ENCODE data around the gene SULT4A1.
"Not testable (repeated sequence)": the region's sequence is repeated elsewhere in the genome, so short reads cannot be mapped to it uniquely, and the experiment has no call there.

Gene SULT4A1

DNA sequence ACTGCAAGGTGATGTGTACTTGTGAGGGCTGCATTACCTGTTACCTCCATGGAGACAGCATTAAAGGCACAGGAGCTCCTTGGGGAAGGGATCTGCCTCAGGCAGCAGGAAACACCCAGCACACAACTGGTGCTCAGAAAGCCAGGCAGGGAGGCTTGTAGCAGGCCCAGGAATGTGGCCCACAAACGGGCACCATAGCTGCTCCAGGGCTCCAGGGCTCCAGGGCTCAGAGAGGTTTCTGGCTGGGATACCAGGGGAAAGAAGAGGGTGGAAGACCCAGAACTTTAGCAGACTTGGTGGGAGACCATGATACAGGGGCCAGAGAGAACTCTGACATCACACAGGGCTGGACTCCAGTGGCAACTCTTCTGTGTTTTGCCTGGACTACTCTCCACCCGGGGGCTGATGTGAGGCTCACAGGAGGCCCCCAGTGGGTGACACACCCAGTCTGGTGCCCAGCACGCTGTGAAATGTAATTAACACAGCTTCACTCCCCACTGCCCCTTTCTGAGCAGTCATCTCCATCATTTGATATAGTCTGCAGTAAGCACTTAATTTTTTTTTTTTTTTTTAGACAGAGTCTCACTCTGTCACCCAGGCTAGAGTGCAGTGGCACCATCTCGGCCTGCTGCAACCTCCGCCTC, 14.7 kb upstream of the SULT4A1 start:
- Histone ChIP-seq H3K36me3 (ENCODE audit: insufficient read depth, low read length) (no peaks in the 10 kb centered on the region), H3K4me3 (no peak overlapping the region), H3K27ac (no peak overlapping the region), H3K9me3 (ENCODE audit: low read depth, low read length) (no peaks in the 10 kb centered on the region), H3K9ac (ENCODE audit: insufficient read length) (no peak overlapping the region)
- DNase-seq (ENCODE audit: low read depth, low spot score) = no peak
- TF ChIP-seq FOXP2 (optimal IDR thresholded peaks at IDR 0.05; ENCODE audit: control extremely low read depth, extremely low read length, insufficient read depth) = no peak
- TF ChIP-seq POLR2AphosphoS5 (IDR thresholded peaks at IDR 0.05; ENCODE audit: borderline replicate concordance, low read depth, low read length) = no peak
- no peak for TF ChIP-seq EZH2 (IDR thresholded peaks at IDR 0.05)

DNA sequence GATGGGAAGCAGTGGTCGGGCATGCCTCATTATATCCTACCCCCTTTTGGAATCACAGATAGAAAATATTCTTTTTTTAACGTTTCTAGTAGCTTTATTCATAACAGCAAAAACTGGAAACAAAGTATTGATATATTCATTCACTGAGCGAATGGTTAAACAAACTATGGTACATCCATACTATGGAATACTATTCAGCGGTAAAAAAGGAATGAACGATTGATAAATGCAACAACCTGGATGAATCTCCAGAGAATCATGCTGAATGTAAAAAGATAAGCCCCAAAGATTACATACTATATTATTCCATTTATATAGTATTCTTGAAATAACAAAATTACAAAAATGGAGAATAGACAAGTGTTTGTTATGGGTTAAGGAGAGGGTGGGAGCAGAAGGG, 7.5 kb upstream of the SULT4A1 start:
- TF ChIP-seq EZH2 (IDR thresholded peaks at IDR 0.05) (no peak), POLR2AphosphoS5 (IDR thresholded peaks at IDR 0.05; ENCODE audit: borderline replicate concordance, low read depth, low read length) (no peak), FOXP2 (optimal IDR thresholded peaks at IDR 0.05; ENCODE audit: control extremely low read depth, extremely low read length, insufficient read depth) (no peak)
- no peak overlapping the region for H3K27ac ChIP-seq
- no peaks in the 10 kb centered on the region for H3K36me3 ChIP-seq (ENCODE audit: insufficient read depth, low read length)
- no peak overlapping the region for H3K4me3 ChIP-seq
- H3K9me3 ChIP-seq (ENCODE audit: low read depth, low read length) = no peaks in the 10 kb centered on the region
- no peak overlapping the region for H3K9ac ChIP-seq (ENCODE audit: insufficient read length)
- no peak for DNase-seq (ENCODE audit: low read depth, low spot score)

DNA sequence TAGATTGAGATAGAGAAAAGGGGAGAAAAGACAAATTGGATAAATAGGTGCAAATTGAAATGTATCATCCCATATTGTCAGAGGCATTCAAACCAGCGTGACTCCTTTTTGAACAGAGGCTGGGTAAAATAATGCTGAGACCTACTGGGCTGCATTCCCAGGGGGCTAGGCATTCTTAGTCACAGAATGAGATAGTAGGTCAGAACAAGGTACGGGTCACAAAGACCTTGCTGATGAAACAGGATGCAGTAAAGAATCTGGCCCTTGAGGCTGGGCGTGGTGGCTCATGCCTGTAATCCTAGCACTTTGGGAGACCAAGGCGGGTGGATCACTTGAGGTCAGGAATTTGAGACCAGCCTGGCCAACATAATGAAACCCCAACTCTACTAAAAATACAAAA, 6.7 kb upstream of the SULT4A1 start:
- H3K9me3 ChIP-seq (ENCODE audit: low read depth, low read length); DNase-seq (ENCODE audit: low read depth, low spot score); H3K9ac ChIP-seq (ENCODE audit: insufficient read length); H3K4me3 ChIP-seq; H3K27ac ChIP-seq; H3K36me3 ChIP-seq (ENCODE audit: insufficient read depth, low read length): not testable (repeated sequence)

DNA sequence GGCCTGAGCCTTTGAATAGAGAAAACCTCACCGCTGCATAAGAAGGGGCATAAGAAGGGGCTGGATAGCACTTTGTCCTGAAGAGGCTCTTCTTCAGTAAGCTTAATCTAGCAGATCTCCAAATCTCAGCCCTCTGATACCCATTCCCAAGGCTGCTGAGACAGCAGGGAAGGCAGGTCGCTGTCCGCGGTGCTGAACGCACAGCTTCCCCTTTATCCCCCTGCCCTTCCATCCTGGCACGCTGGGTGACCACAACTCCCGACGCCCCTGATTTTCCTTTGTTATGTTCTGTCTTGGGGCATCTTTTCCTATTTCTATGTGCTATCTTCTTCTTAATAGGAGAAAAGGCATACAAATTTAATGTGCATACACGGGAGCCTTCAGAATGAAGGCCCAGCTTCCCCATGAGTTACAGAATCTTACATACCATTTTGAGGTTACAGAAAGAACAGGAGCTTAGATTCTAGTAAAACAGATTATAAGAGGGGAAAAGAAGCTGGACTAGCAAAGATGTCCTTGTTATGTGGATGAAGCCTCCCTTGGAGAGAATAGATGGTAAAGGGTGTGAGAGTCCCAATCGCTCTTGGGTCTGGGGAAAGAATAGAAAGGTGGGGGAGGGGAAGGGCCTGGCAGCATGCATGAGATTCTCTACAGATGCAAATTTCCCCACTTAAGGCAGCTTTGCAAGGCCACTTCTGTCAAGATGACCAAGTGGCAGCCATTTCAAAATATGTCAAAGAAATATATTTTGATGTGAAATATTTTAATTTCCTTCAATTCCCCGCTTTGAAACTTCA, 5.7 kb upstream of the SULT4A1 start:
- H3K4me3 ChIP-seq = no peak overlapping the region
- H3K36me3 ChIP-seq (ENCODE audit: insufficient read depth, low read length) = no peaks in the 10 kb centered on the region
- H3K9me3 ChIP-seq (ENCODE audit: low read depth, low read length) = no peaks in the 10 kb centered on the region
- TF ChIP-seq EZH2 (IDR thresholded peaks at IDR 0.05) (no peak), FOXP2 (optimal IDR thresholded peaks at IDR 0.05; ENCODE audit: control extremely low read depth, extremely low read length, insufficient read depth) (no peak), POLR2AphosphoS5 (IDR thresholded peaks at IDR 0.05; ENCODE audit: borderline replicate concordance, low read depth, low read length) (no peak)
- no peak overlapping the region for H3K27ac ChIP-seq
- no peak overlapping the region for H3K9ac ChIP-seq (ENCODE audit: insufficient read length)
- peak; percentile 35 for DNase-seq (ENCODE audit: low read depth, low spot score)

DNA sequence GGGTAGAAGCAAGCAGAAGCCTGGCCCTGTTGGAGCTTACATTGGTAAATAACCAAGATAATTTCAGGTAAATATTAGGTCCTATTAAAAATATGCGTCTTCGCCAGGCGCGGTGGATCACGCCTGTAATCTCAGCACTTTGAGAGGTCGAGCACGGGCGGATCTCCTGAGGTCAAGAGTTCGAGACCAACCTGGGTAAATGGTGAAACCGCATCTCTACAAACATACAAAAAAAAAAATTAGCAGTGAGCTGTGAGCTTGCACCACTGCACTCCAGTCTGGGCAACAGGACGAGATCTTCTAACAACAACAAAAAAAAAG, 529 bp upstream of the SULT4A1 start:
- no peak for DNase-seq (ENCODE audit: low read depth, low spot score)
- TF ChIP-seq EZH2 (IDR thresholded peaks at IDR 0.05) = no peak
- no peak for TF ChIP-seq POLR2AphosphoS5 (IDR thresholded peaks at IDR 0.05; ENCODE audit: borderline replicate concordance, low read depth, low read length)
- TF ChIP-seq FOXP2 (optimal IDR thresholded peaks at IDR 0.05; ENCODE audit: control extremely low read depth, extremely low read length, insufficient read depth) = no peak
- Histone ChIP-seq H3K9me3 (ENCODE audit: low read depth, low read length) (no peaks in the 10 kb centered on the region), H3K27ac (no peak overlapping the region), H3K36me3 (ENCODE audit: insufficient read depth, low read length) (no peaks in the 10 kb centered on the region), H3K9ac (ENCODE audit: insufficient read length) (no peak overlapping the region), H3K4me3 (no peak overlapping the region)

DNA sequence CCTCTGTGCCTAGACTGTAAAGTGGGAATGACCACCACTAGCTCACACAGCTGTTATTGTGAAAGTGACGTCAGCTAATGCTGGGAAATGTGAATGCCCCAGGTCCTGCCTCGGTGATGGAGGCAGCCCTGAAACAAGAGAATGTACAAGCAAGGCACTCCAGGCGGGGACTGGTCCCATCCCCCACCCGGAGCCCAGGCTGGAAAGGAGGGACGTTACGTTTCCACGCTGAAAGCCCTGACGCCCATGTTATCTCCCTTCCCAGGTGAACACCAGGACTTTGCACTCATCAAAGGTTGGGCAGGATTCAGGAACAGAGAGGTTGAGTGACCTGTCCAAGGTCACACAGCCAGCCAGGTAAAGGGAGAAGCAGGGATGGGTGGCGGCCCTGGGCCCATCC, 784 bp downstream of the SULT4A1 start:
- TF ChIP-seq FOXP2 (optimal IDR thresholded peaks at IDR 0.05; ENCODE audit: control extremely low read depth, extremely low read length, insufficient read depth) (no peak), EZH2 (IDR thresholded peaks at IDR 0.05) (no peak), POLR2AphosphoS5 (IDR thresholded peaks at IDR 0.05; ENCODE audit: borderline replicate concordance, low read depth, low read length) (no peak)
- no peak overlapping the region for H3K27ac ChIP-seq
- no peaks in the 10 kb centered on the region for H3K9me3 ChIP-seq (ENCODE audit: low read depth, low read length)
- no peak for DNase-seq (ENCODE audit: low read depth, low spot score)
- H3K4me3 ChIP-seq = no peak overlapping the region
- no peaks in the 10 kb centered on the region for H3K36me3 ChIP-seq (ENCODE audit: insufficient read depth, low read length)
- no peak overlapping the region for H3K9ac ChIP-seq (ENCODE audit: insufficient read length)

DNA sequence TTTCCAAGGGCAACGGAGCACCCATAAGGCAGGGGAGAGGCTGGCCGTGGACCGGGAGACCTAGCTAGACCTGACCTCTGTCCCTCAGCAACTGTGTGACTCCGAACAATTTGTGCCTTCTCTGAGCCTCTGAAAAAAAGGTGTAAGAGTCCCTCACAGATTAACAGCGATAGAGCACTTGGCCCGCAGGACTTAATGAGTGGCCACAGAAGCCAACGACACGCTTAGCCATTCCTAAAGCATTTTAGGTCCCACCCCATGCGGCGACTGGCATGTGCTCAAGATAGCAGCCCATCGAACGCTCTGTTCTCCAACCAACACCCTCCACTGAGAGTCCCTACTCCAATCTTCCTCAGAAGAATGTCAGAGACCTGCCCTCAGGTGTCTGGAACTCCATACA, 1.5 kb downstream of the SULT4A1 start:
- no peak for TF ChIP-seq EZH2 (IDR thresholded peaks at IDR 0.05)
- TF ChIP-seq POLR2AphosphoS5 (IDR thresholded peaks at IDR 0.05; ENCODE audit: borderline replicate concordance, low read depth, low read length) = no peak
- no peak for TF ChIP-seq FOXP2 (optimal IDR thresholded peaks at IDR 0.05; ENCODE audit: control extremely low read depth, extremely low read length, insufficient read depth)
- H3K9me3 ChIP-seq (ENCODE audit: low read depth, low read length) = no peaks in the 10 kb centered on the region
- H3K27ac ChIP-seq = no peak overlapping the region
- no peak overlapping the region for H3K9ac ChIP-seq (ENCODE audit: insufficient read length)
- no peak overlapping the region for H3K4me3 ChIP-seq
- DNase-seq (ENCODE audit: low read depth, low spot score) = no peak
- H3K36me3 ChIP-seq (ENCODE audit: insufficient read depth, low read length) = no peaks in the 10 kb centered on the region

DNA sequence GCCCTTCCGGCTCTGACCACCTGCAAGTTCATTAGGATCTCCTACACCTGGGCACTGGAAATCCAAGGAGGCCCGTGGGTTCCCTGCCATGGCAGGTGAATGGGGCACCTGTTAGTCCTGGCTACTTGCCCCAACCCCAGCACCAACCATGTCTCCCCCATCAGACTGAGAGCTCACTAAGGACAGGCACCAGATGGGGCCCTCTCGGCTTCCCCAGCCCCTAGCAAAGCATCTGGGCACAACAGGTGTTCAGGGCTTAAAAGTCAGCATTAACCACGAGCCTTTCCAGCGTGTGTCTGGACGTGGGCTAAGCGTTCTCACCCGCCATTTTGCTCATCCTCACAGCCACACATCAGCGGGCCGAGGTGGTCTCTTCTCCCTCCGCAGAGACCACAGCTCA, 2.2 kb downstream of the SULT4A1 start:
- H3K9me3 ChIP-seq (ENCODE audit: low read depth, low read length) = no peaks in the 10 kb centered on the region
- H3K4me3 ChIP-seq = no peak overlapping the region
- H3K9ac ChIP-seq (ENCODE audit: insufficient read length) = no peak overlapping the region
- TF ChIP-seq EZH2 (IDR thresholded peaks at IDR 0.05) (no peak), FOXP2 (optimal IDR thresholded peaks at IDR 0.05; ENCODE audit: control extremely low read depth, extremely low read length, insufficient read depth) (no peak), POLR2AphosphoS5 (IDR thresholded peaks at IDR 0.05; ENCODE audit: borderline replicate concordance, low read depth, low read length) (no peak)
- no peak for DNase-seq (ENCODE audit: low read depth, low spot score)
- H3K27ac ChIP-seq = no peak overlapping the region
- no peaks in the 10 kb centered on the region for H3K36me3 ChIP-seq (ENCODE audit: insufficient read depth, low read length)

DNA sequence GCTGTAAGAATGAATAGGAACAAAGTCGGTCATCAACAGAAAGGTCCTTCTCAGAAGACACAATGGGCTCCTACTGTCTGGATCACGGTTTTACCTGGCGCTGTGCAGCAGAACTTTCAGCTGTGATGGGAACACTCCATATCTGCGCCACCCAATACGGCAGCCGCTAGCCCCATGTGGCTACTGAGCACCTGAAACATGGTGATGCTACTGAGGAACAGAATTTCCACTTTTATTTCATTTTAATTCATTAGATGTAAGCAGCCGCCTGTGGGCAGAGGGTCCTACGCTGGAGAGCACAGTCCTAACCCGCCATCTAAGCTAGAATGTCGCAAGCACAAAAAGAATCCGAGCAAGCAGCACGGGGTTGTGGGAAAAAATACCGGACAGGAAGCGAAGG, 2.7 kb downstream of the SULT4A1 start:
- Histone ChIP-seq H3K4me3 (no peak overlapping the region), H3K9me3 (ENCODE audit: low read depth, low read length) (no peaks in the 10 kb centered on the region), H3K36me3 (ENCODE audit: insufficient read depth, low read length) (no peaks in the 10 kb centered on the region), H3K27ac (no peak overlapping the region), H3K9ac (ENCODE audit: insufficient read length) (no peak overlapping the region)
- DNase-seq (ENCODE audit: low read depth, low spot score) = no peak
- TF ChIP-seq EZH2 (IDR thresholded peaks at IDR 0.05) (no peak), FOXP2 (optimal IDR thresholded peaks at IDR 0.05; ENCODE audit: control extremely low read depth, extremely low read length, insufficient read depth) (no peak), POLR2AphosphoS5 (IDR thresholded peaks at IDR 0.05; ENCODE audit: borderline replicate concordance, low read depth, low read length) (no peak)

All from SK-N-MC (cell line).